Progenitor cell of endocrine pancreas (in vitro differentiated cells): ENCODE data around the gene LUZP1. TPM values are rescaled to one million over a fixed set of nuclear protein-coding genes. Genes with fewer than 3 reads are reported as not detected.

Source experiments
- DNase-seq: peaks from one replicate; pipeline ENCODE4 v3.0.0; 2021; ENCODE audit warnings: low spot score; ENCODE audit not compliant: unreplicated experiment
- H3K27ac Mint-ChIP-seq: 2 replicates; pipeline ENCODE4 v1.8.0; 2021; ENCODE audit warnings: mild to moderate bottlenecking, moderate library complexity, mixed read lengths
- H3K27me3 Mint-ChIP-seq: 2 replicates; pipeline ENCODE4 v1.8.0; 2021; ENCODE audit warnings: mixed read lengths
- H3K36me3 Mint-ChIP-seq: 2 replicates; pipeline ENCODE4 v1.8.0; 2022; ENCODE audit warnings: mixed read lengths; ENCODE audit not compliant: insufficient read depth
- H3K4me1 Mint-ChIP-seq: 2 replicates; pipeline ENCODE4 v1.8.0; 2021; ENCODE audit warnings: low read depth, mixed read lengths
- H3K4me3 Mint-ChIP-seq: 2 replicates; pipeline ENCODE4 v1.8.0; 2021; ENCODE audit warnings: low read depth, mild to moderate bottlenecking, moderate library complexity, mixed read lengths
- H3K9me3 Mint-ChIP-seq: 2 replicates; pipeline ENCODE4 v1.8.0; 2021; ENCODE audit warnings: low read depth, mixed read lengths
- total RNA-seq: library from RNA; stranded (reverse); gene quantifications from 2 replicates; pipeline ENCODE4 v1.2.1, GENCODE V29; 2021
- TF ChIP-seq, protein P1 (sequence below): fragments of 200-600 bp; sonication (generic); IDR thresholded peaks from one replicate; pipeline ENCODE4 v1.5.0; 2021; ENCODE audit warnings: antibody characterized with exemption, mild to moderate bottlenecking; ENCODE audit not compliant: unreplicated experiment

LUZP1 gene
- total RNA-seq, 1 donor from 2014 or later, result 47.5 TPM

DNA sequence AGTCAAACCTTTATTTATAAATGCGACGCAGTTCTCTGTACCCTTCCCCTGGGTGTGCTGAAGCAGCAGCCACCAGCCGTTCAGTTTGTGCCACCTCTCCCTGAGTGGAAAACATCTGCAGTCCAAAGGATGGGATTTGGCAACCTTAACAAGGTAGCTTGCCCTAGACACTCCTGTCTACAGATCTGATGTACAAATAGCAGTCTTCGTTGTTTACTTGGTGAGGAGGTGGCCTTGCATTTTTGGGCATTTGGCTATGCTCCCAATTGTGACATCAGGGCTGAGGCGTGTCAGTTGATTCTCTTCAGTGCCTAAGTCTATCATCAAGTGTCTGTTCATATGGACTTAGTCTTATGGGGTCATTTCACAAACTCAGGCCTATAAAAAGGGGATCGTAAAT, 89.6 kb downstream of the LUZP1 start:
- no peaks in the 10 kb centered on the region for H3K4me1 Mint-ChIP-seq
- H3K27ac Mint-ChIP-seq, result peak overlapping the region; percentile 39
- no peaks in the 10 kb centered on the region for H3K9me3 Mint-ChIP-seq
- H3K4me3 Mint-ChIP-seq, result no peak overlapping the region
- H3K27me3 Mint-ChIP-seq, result no peaks in the 10 kb centered on the region
- DNase-seq, result no peak
- H3K36me3 Mint-ChIP-seq, result peaks cover 29% of the 10 kb centered on the region
- TF ChIP-seq, protein P1, sequence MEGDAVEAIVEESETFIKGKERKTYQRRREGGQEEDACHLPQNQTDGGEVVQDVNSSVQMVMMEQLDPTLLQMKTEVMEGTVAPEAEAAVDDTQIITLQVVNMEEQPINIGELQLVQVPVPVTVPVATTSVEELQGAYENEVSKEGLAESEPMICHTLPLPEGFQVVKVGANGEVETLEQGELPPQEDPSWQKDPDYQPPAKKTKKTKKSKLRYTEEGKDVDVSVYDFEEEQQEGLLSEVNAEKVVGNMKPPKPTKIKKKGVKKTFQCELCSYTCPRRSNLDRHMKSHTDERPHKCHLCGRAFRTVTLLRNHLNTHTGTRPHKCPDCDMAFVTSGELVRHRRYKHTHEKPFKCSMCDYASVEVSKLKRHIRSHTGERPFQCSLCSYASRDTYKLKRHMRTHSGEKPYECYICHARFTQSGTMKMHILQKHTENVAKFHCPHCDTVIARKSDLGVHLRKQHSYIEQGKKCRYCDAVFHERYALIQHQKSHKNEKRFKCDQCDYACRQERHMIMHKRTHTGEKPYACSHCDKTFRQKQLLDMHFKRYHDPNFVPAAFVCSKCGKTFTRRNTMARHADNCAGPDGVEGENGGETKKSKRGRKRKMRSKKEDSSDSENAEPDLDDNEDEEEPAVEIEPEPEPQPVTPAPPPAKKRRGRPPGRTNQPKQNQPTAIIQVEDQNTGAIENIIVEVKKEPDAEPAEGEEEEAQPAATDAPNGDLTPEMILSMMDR, result no peak

DNA sequence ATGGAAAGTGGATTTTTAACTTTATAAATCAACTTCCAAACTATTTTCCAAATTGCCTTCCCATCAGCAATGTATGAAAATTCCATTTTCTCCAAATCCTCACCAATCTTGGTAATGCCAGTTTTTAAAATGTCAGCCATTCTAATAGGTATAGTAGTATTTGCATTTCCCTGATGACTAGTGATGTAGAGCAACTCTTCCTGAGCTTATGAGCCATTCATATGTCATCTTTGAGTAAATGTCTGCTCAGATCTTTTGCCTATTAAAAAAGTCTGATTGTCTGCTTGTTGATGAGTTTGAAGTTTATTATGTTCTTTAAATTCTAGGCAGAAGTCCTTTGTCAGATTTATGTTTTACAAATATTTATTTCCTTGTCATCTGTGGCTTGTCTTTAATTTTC, 94.6 kb downstream of the LUZP1 start:
- Mint-ChIP-seq H3K4me1 (no peaks in the 10 kb centered on the region), H3K9me3 (no peaks in the 10 kb centered on the region), H3K36me3 (peaks cover 41% of the 10 kb centered on the region), H3K27me3 (no peaks in the 10 kb centered on the region), H3K27ac (no peak overlapping the region), H3K4me3 (no peak overlapping the region)
- DNase-seq, result no peak
- TF ChIP-seq, protein P1, result no peak

DNA sequence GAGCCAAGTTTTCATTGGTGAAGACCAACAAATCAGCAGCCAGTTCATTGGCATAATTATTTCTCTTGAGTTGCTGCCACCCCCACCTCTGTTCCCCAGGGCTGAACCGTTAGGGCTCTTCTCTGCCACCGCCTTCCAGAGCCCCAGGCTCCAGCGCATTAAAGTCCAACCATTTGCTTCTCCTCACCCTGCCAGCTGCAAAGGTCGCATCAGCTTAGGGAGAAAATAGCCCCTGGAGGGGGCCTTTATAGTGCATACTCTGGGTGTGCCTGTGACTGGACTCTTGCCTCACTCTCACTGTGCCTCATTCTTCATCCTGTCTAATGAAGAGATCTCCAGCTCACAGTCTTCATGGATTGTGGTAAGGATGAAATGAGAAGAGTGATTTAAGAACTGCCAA, 99.0 kb downstream of the LUZP1 start:
- H3K36me3 Mint-ChIP-seq, result peaks cover 34% of the 10 kb centered on the region
- no peaks in the 10 kb centered on the region for H3K4me1 Mint-ChIP-seq

DNA sequence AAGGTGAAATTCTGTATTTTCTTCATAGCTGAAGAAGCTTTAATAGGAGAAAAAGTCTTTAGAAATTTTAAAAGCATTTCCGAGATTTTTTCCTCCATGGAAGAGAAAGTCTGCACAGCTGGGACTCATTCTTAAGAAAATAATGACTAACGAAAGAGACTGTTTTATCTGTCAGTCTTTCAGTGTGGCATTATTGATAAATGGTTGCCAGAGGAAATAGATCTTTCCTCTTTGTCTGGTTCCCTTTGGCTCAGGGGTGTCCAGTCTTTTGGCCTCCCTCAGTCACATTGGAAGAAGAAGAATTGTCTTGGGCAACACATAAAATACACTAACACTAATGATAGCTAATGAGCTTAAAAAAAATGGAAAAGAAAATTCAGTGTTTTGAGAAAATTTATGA, 99.5 kb downstream of the LUZP1 start:
- TF ChIP-seq, protein P1, result no peak
- H3K27ac Mint-ChIP-seq, result no peak overlapping the region
- H3K4me1 Mint-ChIP-seq, result no peaks in the 10 kb centered on the region
- no peak overlapping the region for H3K4me3 Mint-ChIP-seq
- no peak for DNase-seq
- peaks cover 34% of the 10 kb centered on the region for H3K36me3 Mint-ChIP-seq
- H3K27me3 Mint-ChIP-seq, result no peaks in the 10 kb centered on the region
- H3K9me3 Mint-ChIP-seq, result no peaks in the 10 kb centered on the region

More for the DNA sequence above, 99.0 kb downstream of the LUZP1 start:
- no peaks in the 10 kb centered on the region for H3K9me3 Mint-ChIP-seq
- H3K27ac Mint-ChIP-seq, result peak overlapping the region; percentile 73
- no peak overlapping the region for H3K4me3 Mint-ChIP-seq
- no peak for DNase-seq
- TF ChIP-seq, protein P1, result no peak
- H3K27me3 Mint-ChIP-seq, result no peaks in the 10 kb centered on the region

DNA sequence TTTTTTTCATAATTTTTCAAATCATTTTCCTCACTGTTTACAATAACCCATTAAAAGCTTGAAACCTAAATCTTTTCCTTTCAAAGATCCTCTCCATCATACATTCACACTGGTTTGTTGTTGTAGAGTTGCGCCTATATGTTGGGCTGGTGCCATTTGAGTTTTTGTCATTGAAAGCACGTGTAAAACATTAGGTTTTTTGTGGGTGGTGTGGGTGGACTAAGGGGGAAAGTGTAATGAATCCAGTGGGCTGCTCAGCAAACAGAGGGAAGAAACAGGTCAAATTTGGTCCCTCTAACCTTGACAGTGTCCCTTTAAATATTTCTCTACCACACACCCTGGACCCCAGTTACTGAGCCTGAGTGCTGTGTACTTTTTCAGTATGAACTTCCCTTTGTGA, 102.6 kb downstream of the LUZP1 start:
- TF ChIP-seq, protein P1, result no peak
- H3K9me3 Mint-ChIP-seq, result no peaks in the 10 kb centered on the region
- H3K4me1 Mint-ChIP-seq, result no peaks in the 10 kb centered on the region
- H3K36me3 Mint-ChIP-seq, result peaks cover 25% of the 10 kb centered on the region
- H3K27ac Mint-ChIP-seq, result no peak overlapping the region
- no peak overlapping the region for H3K4me3 Mint-ChIP-seq
- DNase-seq, result no peak
- no peaks in the 10 kb centered on the region for H3K27me3 Mint-ChIP-seq
